Measurements from ENCODE around the gene NDUFB7. TPM values are rescaled to one million over a fixed set of nuclear protein-coding genes. Genes with fewer than 3 reads are reported as not detected.
"Not testable (repeated sequence)": the region's sequence is repeated elsewhere in the genome, so short reads cannot be mapped to it uniquely, and the experiment has no call there.

NDUFB7 gene
- total RNA-seq, 2 experiments from 2014 or later: 113 to 129 TPM

DNA sequence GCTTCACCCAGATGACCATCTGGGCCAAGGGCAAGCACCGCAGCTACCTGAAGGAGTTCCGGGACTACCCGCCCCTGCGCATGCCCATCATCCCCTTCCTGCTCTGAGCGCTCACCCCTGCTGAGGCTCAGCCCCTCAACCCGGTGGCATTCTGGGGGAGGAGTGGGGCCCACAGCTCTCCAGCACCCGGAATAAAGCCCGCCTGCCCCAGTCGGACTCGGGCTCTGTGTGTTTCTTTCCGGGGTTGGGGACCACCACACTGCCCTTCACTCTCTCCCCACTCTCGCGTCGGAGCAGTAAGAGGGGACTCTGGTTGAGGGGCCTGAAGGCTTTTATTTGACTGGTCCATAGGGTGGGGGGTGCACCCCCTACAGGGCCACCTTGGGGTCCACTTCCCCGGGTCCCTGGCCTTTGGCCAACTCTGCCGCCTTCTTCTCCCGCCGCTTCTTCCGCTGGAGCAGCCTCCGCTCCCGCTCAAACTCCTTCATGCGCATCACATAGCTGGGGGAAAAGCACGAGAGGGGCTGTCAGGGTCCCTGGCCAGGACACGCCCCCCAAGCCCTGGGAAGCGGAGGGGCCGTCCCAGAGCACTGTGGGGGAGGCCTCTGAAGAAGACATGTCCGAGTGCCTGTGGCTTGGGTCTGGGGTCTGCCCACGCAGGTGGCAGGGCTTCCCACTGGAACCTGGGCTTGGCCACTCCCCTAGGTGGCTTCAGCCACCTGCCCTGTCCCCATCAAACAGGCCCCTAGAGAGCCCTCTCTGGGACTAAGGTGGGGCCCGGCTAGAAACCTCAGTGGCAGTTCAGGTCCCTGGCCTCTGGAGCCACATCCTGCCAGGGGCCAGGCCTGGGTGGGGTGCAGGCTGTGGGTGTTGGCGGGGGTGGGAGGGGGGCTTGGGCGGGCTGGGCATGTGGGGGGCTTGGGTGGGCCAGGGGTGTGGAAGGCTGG is 5.8 kb downstream of the NDUFB7 start:
- ATAC-seq: no peak

DNA sequence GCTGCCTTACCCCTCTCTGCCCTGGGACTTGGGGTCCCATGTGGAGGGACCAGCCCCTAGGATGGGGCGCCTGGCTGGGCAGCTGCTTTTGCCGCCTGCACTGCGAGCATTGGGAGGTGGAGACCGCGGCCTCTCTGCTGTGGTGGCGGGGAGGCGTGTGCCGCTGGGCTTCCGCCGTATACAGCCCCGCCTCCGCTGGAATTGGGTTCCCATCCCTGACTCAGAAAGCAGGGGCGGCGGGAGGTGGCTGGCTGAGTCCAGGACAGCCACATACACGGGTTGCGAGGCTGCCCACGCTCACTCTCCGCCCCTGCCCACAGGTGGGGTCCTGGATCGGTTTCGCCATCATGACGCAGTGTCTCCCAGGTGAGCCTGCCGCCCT is 6.6 kb downstream of the NDUFB7 start:
- no peaks in the 10 kb centered on the region for H3K27me3 Mint-ChIP-seq
- H3K4me3 Mint-ChIP-seq: no peak overlapping the region
- ATAC-seq: no peak
- no peak for DNase-seq
- no peaks in the 10 kb centered on the region for H3K9me3 Mint-ChIP-seq (ENCODE audit: low read depth)
- H3K27ac Mint-ChIP-seq: no peak overlapping the region
- peaks cover 4% of the 10 kb centered on the region for H3K36me3 Mint-ChIP-seq
- CTCF ChIA-PET: interaction anchor here (0.9 kb wide), 1 partner anchor 60 kb away, joined by 3 read pairs; no protein-coding TSS in a partner anchor
- peaks cover 39% of the 10 kb centered on the region for H3K4me1 Mint-ChIP-seq

More for the DNA sequence above, 5.8 kb downstream of the NDUFB7 start:
- DNase-seq: no peak
- H3K27ac Mint-ChIP-seq: no peak overlapping the region
- CTCF ChIA-PET: interaction anchor here (0.9 kb wide), 1 partner anchor 61 kb away, joined by 3 read pairs; no protein-coding TSS in a partner anchor
- H3K36me3 Mint-ChIP-seq: peaks cover 4% of the 10 kb centered on the region
- H3K4me3 Mint-ChIP-seq: no peak overlapping the region
- H3K4me1 Mint-ChIP-seq: peaks cover 43% of the 10 kb centered on the region
- no peaks in the 10 kb centered on the region for H3K9me3 Mint-ChIP-seq (ENCODE audit: low read depth)
- no peaks in the 10 kb centered on the region for H3K27me3 Mint-ChIP-seq

DNA sequence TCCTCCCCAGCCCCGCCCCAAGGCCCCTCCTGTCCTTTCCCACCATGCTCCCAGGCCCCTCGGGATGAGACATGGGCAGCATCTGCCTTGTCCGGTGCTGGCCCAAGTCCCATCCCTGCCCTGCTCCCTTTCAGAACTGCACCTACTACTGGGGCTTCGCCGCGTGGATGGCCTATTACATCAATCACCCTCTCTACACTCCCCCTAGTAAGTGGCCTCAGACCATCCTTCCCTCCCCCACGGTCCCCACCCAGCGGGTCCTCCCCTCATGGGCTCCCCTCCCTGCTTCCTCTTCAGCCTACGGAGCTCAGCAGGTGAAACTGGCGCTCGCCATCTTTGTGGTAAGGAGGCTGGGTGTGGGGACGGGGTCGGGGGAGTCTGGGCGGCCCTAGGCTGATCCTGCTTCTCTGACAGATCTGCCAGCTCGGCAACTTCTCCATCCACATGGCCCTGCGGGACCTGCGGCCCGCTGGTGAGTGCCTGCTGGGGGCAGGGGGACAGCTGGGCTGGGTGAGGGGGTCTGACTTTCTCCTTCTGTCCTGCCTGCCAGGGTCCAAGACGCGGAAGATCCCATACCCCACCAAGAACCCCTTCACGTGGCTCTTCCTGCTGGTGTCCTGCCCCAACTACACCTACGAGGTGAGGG is 7.1 kb downstream of the NDUFB7 start:
- peaks cover 39% of the 10 kb centered on the region for H3K4me1 Mint-ChIP-seq
- H3K36me3 Mint-ChIP-seq; H3K9me3 Mint-ChIP-seq (ENCODE audit: low read depth); H3K4me3 Mint-ChIP-seq; DNase-seq; H3K27me3 Mint-ChIP-seq: not testable (repeated sequence)
- H3K27ac Mint-ChIP-seq: peak overlapping the region; percentile 40
- ATAC-seq: peak; percentile 7
- CTCF ChIA-PET: interaction anchor here (0.9 kb wide), 1 partner anchor 59 kb away, joined by 3 read pairs; no protein-coding TSS in a partner anchor

DNA sequence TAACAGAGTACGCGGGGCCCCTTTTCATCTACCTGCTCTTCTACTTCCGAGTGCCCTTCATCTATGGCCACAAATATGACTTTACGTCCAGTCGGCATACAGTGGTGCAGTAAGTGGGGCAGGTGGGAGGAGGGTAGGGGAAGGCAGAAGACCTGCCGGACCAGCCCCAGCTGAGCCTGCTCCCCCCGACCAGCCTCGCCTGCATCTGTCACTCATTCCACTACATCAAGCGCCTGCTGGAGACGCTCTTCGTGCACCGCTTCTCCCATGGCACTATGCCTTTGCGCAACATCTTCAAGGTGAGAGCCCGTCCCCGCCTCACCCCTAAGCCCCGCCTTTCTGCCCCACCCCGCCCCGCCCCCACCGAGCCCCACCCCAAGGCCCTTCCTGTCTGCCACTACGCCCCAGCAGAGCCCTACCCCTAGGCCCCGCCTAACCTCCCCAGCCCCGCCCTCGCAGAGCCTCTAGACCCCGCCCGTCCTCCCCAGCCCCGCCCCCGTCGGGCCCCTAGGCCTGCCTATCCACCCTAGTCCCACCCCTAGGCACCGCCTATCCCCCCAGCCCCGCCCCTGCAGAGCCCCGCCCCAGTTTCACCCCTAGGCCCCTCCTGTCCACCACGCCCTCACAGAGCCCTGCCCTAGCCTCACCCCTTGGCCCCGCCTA is 7.7 kb downstream of the NDUFB7 start:
- peaks cover 33% of the 10 kb centered on the region for H3K4me1 Mint-ChIP-seq
- no peaks in the 10 kb centered on the region for H3K9me3 Mint-ChIP-seq (ENCODE audit: low read depth)
- H3K27me3 Mint-ChIP-seq: no peaks in the 10 kb centered on the region
- peak; percentile 76 for ATAC-seq
- CTCF ChIA-PET: interaction anchor here (1.1 kb wide), 1 partner anchor 27 kb away, joined by 3 read pairs; no protein-coding TSS in a partner anchor
- no peak overlapping the region for H3K27ac Mint-ChIP-seq
- peak; percentile 79 for DNase-seq
- peaks cover 4% of the 10 kb centered on the region for H3K36me3 Mint-ChIP-seq
- H3K4me3 Mint-ChIP-seq: no peak overlapping the region

- H3K36me3 Mint-ChIP-seq: peaks cover 4% of the 10 kb centered on the region
- no peak for ATAC-seq
- no peak overlapping the region for H3K4me3 Mint-ChIP-seq
- CTCF ChIA-PET: interaction anchor here (1.1 kb wide), 1 partner anchor 27 kb away, joined by 3 read pairs; no protein-coding TSS in a partner anchor
- no peak for DNase-seq
- H3K9me3 Mint-ChIP-seq (ENCODE audit: low read depth): no peaks in the 10 kb centered on the region
- H3K4me1 Mint-ChIP-seq: peaks cover 33% of the 10 kb centered on the region
- H3K27ac Mint-ChIP-seq: no peak overlapping the region
- H3K27me3 Mint-ChIP-seq: no peaks in the 10 kb centered on the region
These were observed 8.3 kb downstream of the NDUFB7 start for GRCh38 chr19:14563590-14563926.

DNA sequence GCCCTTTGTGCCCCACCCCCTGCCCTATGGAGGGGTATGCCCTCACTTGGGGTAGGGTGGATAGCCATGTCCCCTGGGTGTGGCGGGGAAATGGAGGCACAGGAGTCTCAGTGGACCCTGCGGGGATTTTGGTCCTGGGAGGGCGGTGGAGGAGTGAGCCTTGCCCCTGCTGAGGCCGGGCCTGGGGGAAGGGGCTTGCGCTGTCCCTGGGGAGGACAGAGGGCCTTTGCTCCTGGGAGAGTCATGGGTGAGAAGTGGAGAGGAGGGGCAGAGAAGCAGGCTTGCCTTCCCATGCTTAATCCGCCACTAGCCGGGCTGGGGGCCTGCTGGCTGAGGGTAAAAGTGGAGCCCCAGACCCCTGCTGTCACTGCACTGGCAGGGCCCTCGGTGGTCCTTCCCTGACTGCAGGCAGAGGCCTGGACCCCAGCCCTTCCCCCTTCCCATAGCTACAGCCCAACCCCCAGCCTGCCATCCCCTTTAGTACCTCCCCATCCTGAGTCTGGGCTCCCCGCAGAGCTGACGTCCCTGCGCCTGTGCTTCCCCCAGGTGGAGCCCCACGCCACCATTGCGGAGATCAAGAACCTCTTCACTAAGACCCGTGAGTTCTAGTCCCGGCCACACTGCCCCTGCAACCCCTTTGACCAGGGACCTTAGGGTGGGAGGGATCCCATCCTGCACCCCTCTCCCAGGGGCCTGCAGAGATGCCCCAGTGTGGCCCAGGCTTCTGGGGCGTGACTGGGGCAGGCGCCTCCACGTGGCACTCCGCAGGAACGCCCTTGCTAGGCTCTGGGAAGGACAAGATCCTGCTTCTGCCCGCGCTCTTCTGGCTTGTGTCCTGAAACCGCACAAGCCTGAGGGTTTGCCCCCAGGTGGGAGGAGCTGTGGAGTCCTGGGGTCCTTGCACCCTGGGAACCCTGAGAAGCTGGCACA is 8.9 kb downstream of the NDUFB7 start:
- peaks cover 29% of the 10 kb centered on the region for H3K4me1 Mint-ChIP-seq
- CTCF ChIA-PET: interaction anchor here (1.0 to 1.6 kb wide), 3 partner anchors 8 to 122 kb away, joined by 3 to 4 read pairs (median 3); partner anchors contain the start of gene NDUFB7
- no peak overlapping the region for H3K27ac Mint-ChIP-seq
- H3K9me3 Mint-ChIP-seq (ENCODE audit: low read depth): no peaks in the 10 kb centered on the region
- H3K27me3 Mint-ChIP-seq: no peaks in the 10 kb centered on the region
- ATAC-seq (no peak), DNase-seq (no peak)
- no peak overlapping the region for H3K4me3 Mint-ChIP-seq
- peaks cover 4% of the 10 kb centered on the region for H3K36me3 Mint-ChIP-seq

DNA sequence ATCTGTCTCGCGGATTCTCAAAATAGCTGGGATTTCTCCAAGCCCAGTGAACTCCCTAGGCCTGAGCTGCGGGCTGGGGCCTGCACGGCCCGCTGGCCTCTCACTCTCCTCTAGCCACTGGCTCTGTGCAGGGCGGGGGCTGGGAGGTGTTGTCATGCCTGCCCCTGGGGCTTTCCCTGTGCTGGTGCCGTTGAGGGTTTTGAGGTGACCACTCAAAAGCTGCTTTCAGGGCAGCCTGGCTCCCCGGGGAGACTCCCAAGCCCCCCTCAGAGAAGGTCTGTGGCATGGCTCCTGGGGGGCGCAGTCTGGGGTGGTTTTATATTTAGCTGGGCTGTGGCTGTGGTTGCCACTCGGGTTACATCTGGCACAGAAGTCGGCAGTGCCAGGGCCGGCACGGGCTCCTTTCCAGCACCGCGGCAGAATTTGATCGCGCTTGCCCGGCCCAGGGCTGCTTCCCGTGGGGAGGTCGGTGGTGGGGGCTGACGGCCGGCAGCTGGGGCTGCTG is 10.0 kb downstream of the NDUFB7 start:
- no peak overlapping the region for H3K4me3 Mint-ChIP-seq
- no peak for ATAC-seq
- no peaks in the 10 kb centered on the region for H3K9me3 Mint-ChIP-seq (ENCODE audit: low read depth)
- H3K4me1 Mint-ChIP-seq: peaks cover 19% of the 10 kb centered on the region
- H3K36me3 Mint-ChIP-seq: peaks cover 4% of the 10 kb centered on the region
- CTCF ChIA-PET: interaction anchor here (1.0 to 1.6 kb wide), 2 partner anchors 10 to 123 kb away, joined by 3 to 4 read pairs; partner anchors contain the start of gene NDUFB7
- no peak overlapping the region for H3K27ac Mint-ChIP-seq
- no peak for DNase-seq
- no peaks in the 10 kb centered on the region for H3K27me3 Mint-ChIP-seq

- CTCF ChIA-PET: interaction anchor here (1.6 kb wide), 1 partner anchor 124 kb away, joined by 3 read pairs; no protein-coding TSS in a partner anchor
- Mint-ChIP-seq H3K4me3 (no peak overlapping the region), H3K27me3 (no peaks in the 10 kb centered on the region), H3K9me3 (ENCODE audit: low read depth) (no peaks in the 10 kb centered on the region), H3K4me1 (peaks cover 21% of the 10 kb centered on the region), H3K36me3 (peaks cover 4% of the 10 kb centered on the region), H3K27ac (no peak overlapping the region)
- no peak for DNase-seq
- ATAC-seq: no peak
These were observed 10.6 kb downstream of the NDUFB7 start for GRCh38 chr19:14561249-14561648.

- H3K27me3 Mint-ChIP-seq: no peaks in the 10 kb centered on the region
- H3K36me3 Mint-ChIP-seq: peaks cover 4% of the 10 kb centered on the region
- DNase-seq: no peak
- no peak overlapping the region for H3K4me3 Mint-ChIP-seq
- no peak for ATAC-seq
- CTCF ChIA-PET: no interaction called here
- peaks cover 23% of the 10 kb centered on the region for H3K4me1 Mint-ChIP-seq
- no peak overlapping the region for H3K27ac Mint-ChIP-seq
- no peaks in the 10 kb centered on the region for H3K9me3 Mint-ChIP-seq (ENCODE audit: low read depth)
These were observed 11.1 kb downstream of the NDUFB7 start for GRCh38 chr19:14560776-14561108.

DNA sequence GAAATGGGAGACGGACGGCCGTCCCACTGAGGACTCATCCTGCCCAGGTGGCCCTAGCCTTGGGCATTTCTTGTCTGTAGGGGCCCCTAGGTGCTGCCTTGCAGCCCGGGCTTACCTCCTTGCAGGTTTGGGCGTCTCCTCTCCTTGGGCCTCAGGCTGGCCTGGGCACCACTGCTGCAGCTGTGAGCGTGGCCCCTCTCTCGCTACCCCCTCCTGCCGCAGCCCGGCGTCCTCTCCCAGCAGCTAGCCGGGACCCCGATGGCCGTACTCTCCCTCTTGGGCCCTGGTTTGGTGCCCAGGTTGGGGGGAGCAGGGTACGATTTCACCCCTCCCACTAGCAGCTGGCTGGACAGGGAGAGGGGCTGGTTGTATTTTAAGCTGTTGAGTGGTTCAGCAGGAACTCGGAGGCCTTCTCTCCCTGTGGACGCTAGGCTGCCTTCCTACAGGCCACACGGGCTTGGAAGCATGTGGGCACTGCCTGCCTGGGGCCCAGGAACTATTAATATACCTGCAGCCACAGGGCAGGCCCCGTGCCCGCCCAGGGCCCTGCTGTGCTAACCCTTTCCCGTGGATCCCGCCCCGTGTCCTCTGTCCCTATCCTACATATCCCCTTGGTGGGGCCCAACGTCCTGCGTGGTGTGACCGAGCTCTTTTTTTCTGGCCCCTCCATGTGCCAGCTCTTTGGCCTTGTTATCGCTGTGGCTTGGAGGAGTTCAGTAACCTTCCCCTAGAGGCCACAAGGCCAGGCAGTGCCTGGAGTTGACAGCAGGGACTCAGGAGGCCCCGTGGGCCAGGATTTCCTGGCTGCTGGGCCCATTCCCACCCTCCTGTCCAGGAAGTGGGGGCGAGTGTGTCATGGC is 11.7 kb downstream of the NDUFB7 start:
- Mint-ChIP-seq H3K27ac (no peak overlapping the region), H3K4me3 (no peak overlapping the region), H3K36me3 (peaks cover 4% of the 10 kb centered on the region), H3K4me1 (peaks cover 21% of the 10 kb centered on the region), H3K9me3 (ENCODE audit: low read depth) (no peaks in the 10 kb centered on the region), H3K27me3 (no peaks in the 10 kb centered on the region)
- CTCF ChIA-PET: no interaction called here
- DNase-seq (no peak), ATAC-seq (no peak)

- no peaks in the 10 kb centered on the region for H3K27me3 Mint-ChIP-seq
- no peak overlapping the region for H3K27ac Mint-ChIP-seq
- H3K36me3 Mint-ChIP-seq: no peaks in the 10 kb centered on the region
- H3K4me1 Mint-ChIP-seq: peaks cover 18% of the 10 kb centered on the region
- DNase-seq: no peak
- H3K4me3 Mint-ChIP-seq: no peak overlapping the region
- CTCF ChIA-PET: interaction anchor here (5.1 kb wide), 1 partner anchor 13 kb away, joined by 49 read pairs; the partner anchor contains the start of gene NDUFB7
- H3K9me3 Mint-ChIP-seq (ENCODE audit: low read depth): no peaks in the 10 kb centered on the region
- ATAC-seq: no peak
These were observed 13.3 kb downstream of the NDUFB7 start for GRCh38 chr19:14558370-14559066.

All from activated CD8-positive, alpha-beta memory T cell treated with anti-CD3 and anti-CD28 coated beads, Interleukin-2, amount 10 ng/mL, durations not matched to agents 7 days and 5 days (primary cell).